GM12878 (cell line): Measurements from ENCODE around the gene PCK2. TPM values are rescaled to one million over a fixed set of nuclear protein-coding genes. Genes with fewer than 3 reads are reported as not detected.
A peak's percentile ranks its signal among the peaks of the same experiment; 100 is the strongest.

ENCODE experiments used
- ATAC-seq: fragments of 200-7000 bp; cut with Tn5 transposase; 3 replicates; pipeline ENCODE4 v1.9.1; 2020; ENCODE audit warnings: mild to moderate bottlenecking, moderate library complexity
- BruUV-seq: library from RNA; stranded (reverse); fragments of 400-500 nt; replicated peaks from 2 replicates; lab custom pipeline; 2021; lab: Mats Ljungman, UMichigan
- CTCF ChIA-PET: fragments of 300-600 bp; sonication (Branson Sonifier 250); formaldehyde crosslinking; extraction: SDS; loops from one replicate; lab custom pipeline; 2021; ENCODE audit warnings: inconsistent platforms; lab: Yijun Ruan, JAX
- POLR2A ChIA-PET: fragments of 350-600 bp; formaldehyde crosslinking; extraction: SDS; loops from one replicate; lab custom pipeline; 2021; ENCODE audit warnings: inconsistent platforms; lab: Charles Lee
- RAD21 ChIA-PET: fragments of 300-600 bp; sonication (Branson Sonifier 250); formaldehyde crosslinking; loops from one replicate; lab custom pipeline; 2023; ENCODE audit warnings: antibody characterized with exemption; ENCODE audit not compliant: unreplicated experiment; lab: Charles Lee
- SMC1A ChIA-PET: fragments of 300-600 bp; sonication (Branson Sonifier 250); formaldehyde crosslinking; loops from one replicate; lab custom pipeline; 2023; ENCODE audit not compliant: unreplicated experiment, uncharacterized antibody; lab: Charles Lee
- DNase-seq: peaks from one replicate; pipeline ENCODE4 v3.0.0-alpha.2; 2011; ENCODE audit warnings: low read depth, low spot score
- FAIRE-seq: peaks from 3 replicates; lab custom pipeline; 2011; peaks lifted over from hg19 to GRCh38; lab: Jason Lieb, UNC
- H2AFZ ChIP-seq: 2 replicates; pipeline ENCODE4 v1.6.0; 2011; ENCODE audit warnings: low read depth, low read length, control low read depth; ENCODE audit not compliant: control insufficient read depth
- H3K27ac ChIP-seq: 2 replicates; pipeline ENCODE4 v1.5.1; 2011; ENCODE audit warnings: control low read depth; ENCODE audit not compliant: control insufficient read depth, insufficient read depth
- H3K27me3 ChIP-seq, 2 experiments: replicated peaks in 1 of 2; 2 replicates each; pipeline versions ENCODE4 v1.6.0 to v1.6.1; 2011; ENCODE audit warnings: low read length in 1 of 2; ENCODE audit not compliant: control insufficient read depth in 2 of 2, insufficient read depth in 2 of 2
- H3K36me3 ChIP-seq, 2 experiments: 2 replicates each; pipeline ENCODE4 v1.5.1; 2011; ENCODE audit warnings: low read length in 1 of 2; ENCODE audit not compliant: control insufficient read depth in 2 of 2, insufficient read depth in 2 of 2
- H3K4me1 ChIP-seq: 2 replicates; pipeline ENCODE4 v1.6.1; 2011; ENCODE audit warnings: mild to moderate bottlenecking, low read length, moderate library complexity, mixed read lengths; ENCODE audit not compliant: control insufficient read depth, insufficient read depth
- H3K4me2 ChIP-seq: 2 replicates; pipeline ENCODE4 v1.6.0; 2011; ENCODE audit warnings: control low read depth; ENCODE audit not compliant: control insufficient read depth, insufficient read depth
- H3K4me3 ChIP-seq: fragments of 200-600 bp; sonication (generic); 2 replicates; pipeline ENCODE4 v1.5.1; 2016
- H3K79me2 ChIP-seq: 2 replicates; pipeline ENCODE4 v1.6.0; 2011; ENCODE audit warnings: low read length; ENCODE audit not compliant: control insufficient read depth, insufficient read depth
- H3K9ac ChIP-seq: 2 replicates; pipeline ENCODE4 v1.8.0; 2011; ENCODE audit warnings: low read length, control low read depth, mixed read lengths; ENCODE audit not compliant: control insufficient read depth, insufficient read depth
- H3K9me3 ChIP-seq: replicated peaks from 3 replicates; pipeline ENCODE4 v1.5.1; 2011; ENCODE audit warnings: mild to moderate bottlenecking, low read length; ENCODE audit not compliant: control insufficient read depth, insufficient read depth
- H4K20me1 ChIP-seq: 2 replicates; pipeline ENCODE4 v1.6.0; 2011; ENCODE audit not compliant: control insufficient read depth, insufficient read depth
- CBX3 ChIP-seq: fragments of 200-600 bp; sonication (generic); IDR thresholded peaks from 2 replicates; pipeline ENCODE4 v1.6.1; 2016; ENCODE audit warnings: low read depth, borderline replicate concordance
- MTA2 ChIP-seq: fragments of 450-650 bp; IDR thresholded peaks from 2 replicates; pipeline ENCODE4 v1.6.1; 2016; ENCODE audit warnings: low read depth, mild to moderate bottlenecking, moderate library complexity
- RCOR1 ChIP-seq: conservative IDR thresholded peaks from 2 replicates; pipeline ENCODE4 v1.6.1; 2012; ENCODE audit warnings: low read depth, low read length, improper control_type of control experiment
- RELA ChIP-seq: fragments of 450-650 bp; IDR thresholded peaks from 2 replicates; pipeline ENCODE4 v1.8.0; 2014; ENCODE audit warnings: borderline replicate concordance; ENCODE audit not compliant: partially characterized antibody
- WGBS: methylation state at CpG from one replicate; pipeline ENCODE4 v1.1.6; 2016; ENCODE audit warnings: low lambda C conversion rate; ENCODE audit not compliant: insufficient replicate concordance, insufficient coverage; ENCODE audit errors: missing lambda C conversion rate; 5-methylcytosine and 5-hydroxymethylcytosine counted together
- in situ Hi-C: fragments of 300-500 bp; cut with MboI; formaldehyde crosslinking; loops from 9 replicates; pipeline ENCODE4 v1.14.3; 2018; ENCODE audit warnings: mixed read lengths
- intact Hi-C: fragments of 100-400 bp; cut with micrococcal nuclease; formaldehyde crosslinking; loops from one replicate; pipeline ENCODE4 v1.14.2; 2022; ENCODE audit not compliant: unreplicated experiment
- polyA plus RNA-seq, 11 experiments: library from polyadenylated mRNA; depleted of rRNA in 4 of 11; unstranded in 6 of 11; stranded (reverse) in 5 of 11; fragments of >200 nt; fragmentation: Nextera tagmentation in 4 of 11; fragmentation: Illumina TruSeq in 1 of 11; extraction: Ambion mirVana in 4 of 11; extraction: Trizol in 1 of 11; gene quantifications; 1 replicate in 1 of 11; 2 replicates in 10 of 11; pipeline versions ENCODE4 v1.2.1 to v1.2.3, GENCODE V29; 2011 to 2016; ENCODE audit warnings: inconsistent platforms in 2 of 11, missing spikeins in 2 of 11, low read depth in 1 of 11
- total RNA-seq, 4 experiments: library from RNA; depleted of rRNA in 3 of 4; stranded (reverse); fragments of >200 nt in 3 of 4; fragmentation: Illumina TruSeq in 1 of 4; extraction: Trizol in 1 of 4; gene quantifications; 2 replicates each; pipeline versions ENCODE4 v1.2.1 to v1.2.3, GENCODE V29; 2013 to 2021
- TF ChIP-seq, protein P1 (sequence below): fragments of 450-650 bp; IDR thresholded peaks from 2 replicates; pipeline ENCODE4 v1.6.1; 2016; ENCODE audit warnings: mild to moderate bottlenecking

PCK2 gene
- total and polyA plus RNA-seq, 10 of the 15 experiments (the other 5 are each of a cell fraction or from before 2014, with no cell fraction given) = 6.6 to 110 (median 44.6) TPM

DNA sequence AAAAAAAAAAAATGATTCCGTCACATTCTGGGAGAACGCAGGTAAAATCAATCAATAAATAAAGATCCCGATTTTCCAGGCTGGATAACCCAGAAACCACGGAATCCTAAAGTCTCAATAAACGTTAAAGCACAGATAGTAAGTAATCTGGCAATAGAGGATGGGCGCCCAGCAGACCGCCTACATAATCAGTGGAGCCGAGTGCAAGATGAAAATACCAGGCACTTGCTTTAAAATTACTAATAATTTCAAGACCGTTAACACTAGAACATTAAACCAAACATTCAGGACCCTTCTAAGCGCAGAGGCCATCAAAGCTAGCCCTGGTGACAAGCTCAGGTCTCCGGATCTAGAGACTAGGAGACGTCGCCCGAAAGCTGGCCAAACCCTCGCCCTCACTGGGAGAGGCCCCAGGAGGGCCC, 19.3 kb downstream of the PCK2 start:
- Histone ChIP-seq H3K36me3 (peaks cover 5 to 11% of the 10 kb centered on the region in 2 experiments), H3K79me2 (peaks cover 24% of the 10 kb centered on the region), H2AFZ (peak overlapping the region; percentile 76), H3K27me3 (no peaks in the 10 kb centered on the region), H3K27ac (peak overlapping the region; percentile 94), H3K4me1 (peaks cover 12% of the 10 kb centered on the region), H3K4me2 (peak overlapping the region; percentile 94), H3K9me3 (no peaks in the 10 kb centered on the region), H4K20me1 (no peaks in the 10 kb centered on the region), H3K4me3 (peak overlapping the region; percentile 89), H3K9ac (peak overlapping the region; percentile 98)
- no peak for TF ChIP-seq RCOR1
- TF ChIP-seq RELA = no peak
- no peak for TF ChIP-seq CBX3
- TF ChIP-seq MTA2 = no peak
- TF ChIP-seq, protein P1, sequence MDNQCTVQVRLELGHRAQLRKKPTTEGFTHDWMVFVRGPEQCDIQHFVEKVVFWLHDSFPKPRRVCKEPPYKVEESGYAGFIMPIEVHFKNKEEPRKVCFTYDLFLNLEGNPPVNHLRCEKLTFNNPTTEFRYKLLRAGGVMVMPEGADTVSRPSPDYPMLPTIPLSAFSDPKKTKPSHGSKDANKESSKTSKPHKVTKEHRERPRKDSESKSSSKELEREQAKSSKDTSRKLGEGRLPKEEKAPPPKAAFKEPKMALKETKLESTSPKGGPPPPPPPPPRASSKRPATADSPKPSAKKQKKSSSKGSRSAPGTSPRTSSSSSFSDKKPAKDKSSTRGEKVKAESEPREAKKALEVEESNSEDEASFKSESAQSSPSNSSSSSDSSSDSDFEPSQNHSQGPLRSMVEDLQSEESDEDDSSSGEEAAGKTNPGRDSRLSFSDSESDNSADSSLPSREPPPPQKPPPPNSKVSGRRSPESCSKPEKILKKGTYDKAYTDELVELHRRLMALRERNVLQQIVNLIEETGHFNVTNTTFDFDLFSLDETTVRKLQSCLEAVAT = peak; percentile 17; the same call in 1 of the 2 replicates
- ATAC-seq (peak; percentile 5), FAIRE-seq (no peak), DNase-seq (no peak)
- CTCF ChIA-PET = interaction anchor here (0.8 to 5.9 kb wide), 10 partner anchors 13 to 693 kb away, joined by 3 to 39 read pairs (median 12); partner anchors contain the start of genes IRF9, PCK2, PSME1 and PSME2
- SMC1A ChIA-PET = interaction anchor here (0.8 to 7.7 kb wide), 16 partner anchors 12 to 220 kb away, joined by 3 to 70 read pairs (median 6); partner anchors contain the start of genes CHMP4A, EMC9, IRF9 and PCK2
- in situ Hi-C loops (loop anchor here (25.0 kb wide), 1 partner anchor 801 kb away; the partner anchor contains the start of genes BCL2L2, PABPN1 and PPP1R3E), intact Hi-C loops (no loop called here)
- TSS peak; percentile 90 for BruUV-seq
- POLR2A ChIA-PET = interaction anchor here (0.8 to 17.1 kb wide), 12 partner anchors 12 to 133 kb away, joined by 3 to 276 read pairs (median 9); partner anchors contain the start of genes EMC9, FITM1, IRF9 and PCK2
- WGBS = 20% methylated on average over 15 of the region's 15 CpGs
- RAD21 ChIA-PET = interaction anchor here (1.4 to 5.8 kb wide), 11 partner anchors 11 to 134 kb away, joined by 4 to 69 read pairs (median 12); partner anchors contain the start of genes EMC9, IRF9, PCK2 and PSME1
